Lower lobe of right lung (tissue), 2 donors: ENCODE data around the gene CFAP97. TPM values are rescaled to one million over a fixed set of nuclear protein-coding genes. Genes with fewer than 3 reads are reported as not detected.
"Not testable (repeated sequence)": the region's sequence is repeated elsewhere in the genome, so short reads cannot be mapped to it uniquely, and the experiment has no call there.

Source experiments
- ATAC-seq, 2 donors: fragments of 200-7000 bp; cut with Tn5 transposase; one replicate each; pipeline ENCODE4 v1.9.1; 2020 to 2022; ENCODE audit warnings: mild to moderate bottlenecking in 2 of 2, moderate library complexity in 2 of 2
- DNase-seq: peaks from one replicate; pipeline ENCODE4 v3.0.0-alpha.2; 2020
- H3K27ac ChIP-seq: fragments of 200-600 bp; one replicate; pipeline ENCODE4 v1.8.0; 2022
- H3K27me3 ChIP-seq: fragments of 200-600 bp; one replicate; pipeline ENCODE4 v1.8.0; 2022; ENCODE audit warnings: low read depth
- H3K36me3 ChIP-seq: fragments of 200-600 bp; one replicate; pipeline ENCODE4 v1.8.0; 2022; ENCODE audit warnings: mild to moderate bottlenecking
- H3K4me1 ChIP-seq: fragments of 200-600 bp; one replicate; pipeline ENCODE4 v1.8.0; 2022
- H3K4me3 ChIP-seq: fragments of 200-600 bp; one replicate; pipeline ENCODE4 v1.8.0; 2022; ENCODE audit warnings: mild to moderate bottlenecking
- H3K9me3 ChIP-seq: fragments of 200-600 bp; one replicate; pipeline ENCODE4 v1.8.0; 2022
- CTCF ChIP-seq: fragments of 200-600 bp; IDR thresholded peaks from one replicate; pipeline ENCODE4 v1.8.0; 2022; ENCODE audit warnings: antibody characterized with exemption, mild to moderate bottlenecking
- intact Hi-C: fragments of 100-400 bp; cut with DNase I; formaldehyde crosslinking; loops from one replicate; pipeline ENCODE4 v1.11.0; 2022
- total RNA-seq: library from RNA; stranded (reverse); fragmentation: NEBNext Ultra II Directional; extraction: Animal tissue kit (Norgen Biotek cat#: 25700); gene quantifications from one replicate; pipeline ENCODE4 v1.2.1, GENCODE V29; 2021
- donor health status: DM: no; HTN: yes; CAD: no; lungs with severe emphysema.

CFAP97 gene
- total RNA-seq, 1 donor from 2014 or later = 29.4 TPM

- no peak overlapping the region for H3K4me3 ChIP-seq
- no peak for DNase-seq
- no peak overlapping the region for H3K27ac ChIP-seq
- no peak for ATAC-seq
- H3K4me1 ChIP-seq = peaks cover 11% of the 10 kb centered on the region
- TF ChIP-seq CTCF = no peak
- no peaks in the 10 kb centered on the region for H3K36me3 ChIP-seq
- intact Hi-C loops = no loop called here
- peaks cover 21% of the 10 kb centered on the region for H3K27me3 ChIP-seq
- H3K9me3 ChIP-seq = no peaks in the 10 kb centered on the region
These were observed 79.8 kb downstream of the CFAP97 start for GRCh38 chr4:185124006-185124405.

- H3K27ac ChIP-seq = no peak overlapping the region
- no peak for TF ChIP-seq CTCF
- ATAC-seq = no peak
These were observed 81.0 kb downstream of the CFAP97 start for GRCh38 chr4:185122681-185123345.

DNA sequence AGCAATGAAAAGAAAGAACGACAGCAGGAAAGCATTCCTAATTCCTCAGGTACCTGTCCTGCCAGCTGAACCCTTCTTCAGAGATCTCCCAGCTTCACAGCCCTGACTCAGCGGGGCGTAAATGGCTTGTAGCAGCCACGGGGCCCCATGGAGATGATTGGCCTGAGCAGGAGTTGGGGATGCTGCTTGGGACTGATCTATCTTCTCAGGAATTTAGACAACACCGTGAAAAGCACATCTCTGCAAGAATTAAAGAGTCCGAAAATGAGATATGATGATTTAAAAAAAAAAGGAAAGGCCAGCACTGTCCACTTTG, 83.2 kb downstream of the CFAP97 start:
- Histone ChIP-seq H3K4me1 (peaks cover 7% of the 10 kb centered on the region), H3K36me3 (no peaks in the 10 kb centered on the region), H3K27me3 (no peaks in the 10 kb centered on the region), H3K4me3 (no peak overlapping the region), H3K27ac (no peak overlapping the region), H3K9me3 (no peaks in the 10 kb centered on the region)
- no peak for DNase-seq
- intact Hi-C loops = no loop called here
- no peak for ATAC-seq
- no peak for TF ChIP-seq CTCF

More at GRCh38 chr4:185122681-185123345, 81.0 kb downstream of the CFAP97 start:
- Histone ChIP-seq H3K27me3 (peaks cover 12% of the 10 kb centered on the region), H3K4me1 (peaks cover 10% of the 10 kb centered on the region), H3K36me3 (no peaks in the 10 kb centered on the region), H3K4me3 (no peak overlapping the region), H3K9me3 (no peaks in the 10 kb centered on the region)
- intact Hi-C loops = no loop called here
- no peak for DNase-seq

DNA sequence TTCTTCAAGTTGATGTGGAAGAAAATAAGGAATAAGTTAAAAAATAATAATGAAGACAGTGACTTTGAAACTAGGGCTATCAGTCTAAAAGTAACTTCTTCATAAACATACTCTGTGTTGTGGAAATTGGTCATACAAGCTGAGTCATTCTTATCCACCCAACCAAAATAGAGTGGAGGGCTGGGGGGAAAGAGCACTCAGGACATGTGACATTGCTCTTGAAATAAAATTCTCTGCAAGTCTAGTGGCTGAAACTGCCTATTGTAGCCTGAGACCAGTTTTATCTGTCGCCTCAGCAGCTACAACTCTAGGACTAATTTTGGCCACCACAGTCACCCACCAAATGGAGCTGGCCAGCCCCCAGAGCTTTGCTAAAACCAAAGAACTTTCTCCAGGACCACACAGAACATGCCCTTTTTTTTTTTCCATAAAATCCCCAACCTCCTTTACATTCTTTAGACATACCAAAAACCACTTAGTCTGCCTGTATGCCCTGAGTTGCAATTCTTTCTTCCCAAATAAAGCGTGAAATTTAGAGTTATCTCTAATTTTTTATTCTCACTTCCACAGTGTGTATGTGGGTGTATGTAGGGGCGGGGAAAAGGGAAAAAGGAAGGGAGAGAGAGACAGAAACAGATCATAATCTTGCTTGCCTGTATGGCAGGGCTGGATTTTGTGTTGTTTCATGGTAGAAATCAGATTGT, 83.7 kb downstream of the CFAP97 start:
- H3K27ac ChIP-seq = no peak overlapping the region
- no peak overlapping the region for H3K4me3 ChIP-seq
- no peaks in the 10 kb centered on the region for H3K36me3 ChIP-seq
- ATAC-seq (no peak), DNase-seq (no peak)
- TF ChIP-seq CTCF = no peak
- H3K9me3 ChIP-seq = no peaks in the 10 kb centered on the region
- H3K4me1 ChIP-seq = peaks cover 8% of the 10 kb centered on the region
- no peaks in the 10 kb centered on the region for H3K27me3 ChIP-seq
- intact Hi-C loops = no loop called here

- H3K4me3 ChIP-seq, intact Hi-C loops, H3K4me1 ChIP-seq, ATAC-seq, H3K9me3 ChIP-seq, H3K36me3 ChIP-seq, H3K27me3 ChIP-seq, DNase-seq, H3K27ac ChIP-seq: not testable (repeated sequence)
These were observed 84.3 kb downstream of the CFAP97 start for GRCh38 chr4:185119467-185119866.

DNA sequence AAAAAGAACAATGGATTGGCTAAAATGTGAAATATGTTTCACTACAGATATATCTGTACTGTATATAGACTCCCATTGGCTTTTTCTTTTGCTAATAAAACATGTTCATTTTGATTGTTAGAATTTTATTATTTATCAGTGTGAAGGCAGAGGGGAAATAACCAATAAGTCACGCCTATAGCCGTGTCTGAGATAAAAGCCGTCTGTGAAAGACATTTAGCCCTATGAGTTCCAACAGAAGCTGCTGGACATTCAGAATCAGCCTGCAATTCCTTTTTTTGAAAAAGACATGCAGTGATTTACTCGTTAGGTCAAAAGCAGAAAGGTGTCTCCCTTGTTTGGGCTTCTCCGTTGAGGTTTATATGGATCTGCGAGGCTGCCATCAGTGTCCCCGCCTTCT, 84.9 kb downstream of the CFAP97 start:
- no peak overlapping the region for H3K4me3 ChIP-seq
- peaks cover 8% of the 10 kb centered on the region for H3K4me1 ChIP-seq
- intact Hi-C loops = no loop called here
- DNase-seq (no peak), ATAC-seq (no peak)
- no peak for TF ChIP-seq CTCF
- no peaks in the 10 kb centered on the region for H3K27me3 ChIP-seq
- H3K27ac ChIP-seq = no peak overlapping the region
- no peaks in the 10 kb centered on the region for H3K9me3 ChIP-seq
- no peaks in the 10 kb centered on the region for H3K36me3 ChIP-seq
